GM11168 (cell line): ENCODE measurements around the gene TTC24.
"Not testable (repeated sequence)": the region's sequence is repeated elsewhere in the genome, so short reads cannot be mapped to it uniquely, and the experiment has no call there.

Experiments used
- in situ Hi-C: fragments of 300-500 bp; cut with MboI; formaldehyde crosslinking; loops from one replicate; pipeline ENCODE4 v1.12.0; 2022; ENCODE audit warnings: low sequenced_read_pairs; ENCODE audit not compliant: unreplicated experiment

TTC24 gene

DNA sequence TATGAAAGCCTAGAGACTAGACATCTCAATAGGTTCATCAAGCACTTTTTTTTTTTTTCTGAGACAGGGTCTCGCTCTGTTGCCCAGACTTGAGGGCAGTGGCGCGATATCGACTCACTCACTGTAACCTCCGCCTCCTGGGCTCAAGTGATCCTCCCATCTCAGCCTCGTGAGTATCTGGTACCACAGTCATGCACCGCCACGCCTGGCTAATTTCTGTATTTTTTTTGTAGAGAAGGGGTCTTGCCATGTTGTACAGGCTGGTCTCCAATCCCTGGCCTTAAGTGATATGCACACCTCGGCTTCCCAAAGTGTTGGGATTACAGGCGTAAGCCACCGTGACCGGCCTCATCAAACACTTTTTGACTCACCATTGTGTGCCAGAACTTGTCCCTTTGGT lies 22.4 kb downstream of the TTC24 start:
- in situ Hi-C loops = no loop called here

DNA sequence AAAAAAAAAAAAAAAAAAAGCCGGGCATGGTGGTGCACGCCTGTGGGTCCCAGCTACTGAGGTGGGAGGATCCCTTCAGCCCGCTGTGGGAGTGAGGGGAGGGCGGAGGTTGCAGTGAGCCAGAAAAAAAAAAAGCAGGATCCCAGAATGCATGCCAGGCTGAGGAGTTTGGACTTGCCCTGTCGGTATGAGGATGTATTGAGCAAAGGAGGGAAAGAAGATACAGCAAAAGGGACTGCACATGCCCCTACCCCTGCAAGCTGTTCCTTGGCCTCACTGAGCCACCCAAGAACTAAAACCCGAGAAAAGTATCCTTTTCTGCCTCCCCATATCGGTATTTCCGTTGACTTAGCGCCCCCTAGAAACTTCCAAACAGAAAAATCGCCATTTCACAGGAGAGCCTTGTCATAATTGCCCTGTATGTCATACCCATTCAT lies 23.1 kb downstream of the TTC24 start:
- in situ Hi-C loops = no loop called here

DNA sequence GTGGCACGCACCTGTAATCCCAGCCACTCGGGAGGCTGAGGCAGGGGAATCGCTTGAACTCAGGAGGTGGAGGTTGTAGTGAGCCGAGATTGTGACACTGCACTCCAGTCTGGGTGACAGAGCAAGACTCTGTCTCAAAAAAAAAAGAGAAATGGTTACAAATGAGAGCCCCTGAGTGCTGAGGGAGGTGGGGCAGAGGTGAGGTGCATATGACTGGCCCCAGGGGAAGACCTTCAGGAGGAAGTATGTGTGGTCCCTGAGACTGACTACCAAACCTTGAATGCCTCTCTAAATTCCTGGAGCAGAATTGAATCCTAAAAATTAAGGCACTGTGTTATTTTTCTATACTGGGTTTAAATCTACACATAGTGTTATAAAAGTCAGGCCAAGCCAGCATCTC lies 27.8 kb downstream of the TTC24 start:
- in situ Hi-C loops = loop anchor here (5.0 kb wide), 1 partner anchor 225 kb away; no protein-coding TSS in a partner anchor

DNA sequence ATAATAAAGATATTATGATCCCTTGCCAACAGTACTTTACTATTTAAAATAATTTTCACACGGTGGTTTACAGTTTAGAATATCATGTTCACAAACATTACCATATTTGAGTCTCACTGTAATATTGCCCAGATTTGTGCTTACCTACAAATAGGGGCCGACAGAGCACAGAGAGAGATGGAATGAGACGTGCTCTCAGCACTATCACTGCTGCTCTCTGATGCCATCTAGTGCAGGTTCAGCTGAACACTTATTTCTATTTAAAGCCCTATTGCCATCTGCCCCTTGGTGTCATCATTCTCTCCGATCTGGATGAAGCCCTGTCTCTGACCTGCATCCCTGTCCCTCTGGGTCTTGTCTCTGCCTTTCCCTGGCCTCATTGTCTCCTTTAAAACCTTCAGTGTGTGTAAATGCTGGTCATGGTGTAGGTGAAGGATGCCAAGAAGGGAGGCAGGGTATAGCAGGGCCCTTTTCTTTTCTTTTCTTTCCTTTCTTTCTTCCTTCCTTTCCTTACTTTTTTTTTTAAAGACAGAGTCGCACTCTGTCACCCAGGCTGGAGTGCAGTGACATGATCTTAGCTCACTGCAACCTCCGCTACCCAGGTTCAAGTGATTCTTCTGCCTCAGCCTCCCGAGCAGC lies 28.6 kb downstream of the TTC24 start:
- in situ Hi-C loops = loop anchor here (5.0 kb wide), 1 partner anchor 226 kb away; no protein-coding TSS in a partner anchor

DNA sequence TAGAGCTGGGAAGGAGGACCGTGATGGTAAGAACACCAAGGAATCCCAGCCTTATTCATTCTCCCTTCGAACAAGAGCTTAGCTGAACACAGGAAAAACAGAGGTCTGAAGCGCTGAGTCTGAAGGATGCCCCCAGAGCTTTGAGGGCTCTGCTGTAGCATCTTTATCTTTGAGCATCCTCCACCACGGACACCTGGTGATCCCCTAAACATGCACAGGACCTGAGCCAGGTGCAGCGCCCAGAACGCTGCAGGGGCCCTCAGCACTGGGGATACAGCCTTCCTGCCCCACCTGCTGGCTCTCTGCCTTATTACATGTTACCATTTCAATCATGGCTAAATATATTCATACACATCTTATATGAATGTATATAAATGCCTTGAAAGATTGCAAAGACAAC lies 29.5 kb downstream of the TTC24 start:
- in situ Hi-C loops = loop anchor here (5.0 kb wide), 1 partner anchor 227 kb away; no protein-coding TSS in a partner anchor

DNA sequence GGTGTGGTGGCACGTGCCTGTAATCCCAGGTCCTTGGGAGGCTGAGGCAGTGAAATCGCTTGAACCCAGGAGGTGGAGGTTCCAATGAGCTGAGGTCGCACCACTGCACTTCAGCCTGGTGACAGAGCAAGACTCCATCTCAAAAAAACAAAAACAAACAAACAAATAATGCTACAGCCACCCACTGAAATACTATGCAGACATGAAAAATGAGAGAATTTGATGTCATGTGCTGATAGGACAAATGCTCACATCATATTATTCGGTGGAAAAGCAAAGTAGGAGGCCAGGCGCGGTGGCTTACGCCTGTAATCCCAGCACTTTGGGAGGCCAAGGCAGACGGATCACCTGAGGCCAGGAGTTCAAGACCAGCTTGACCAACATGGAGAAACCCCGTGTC lies 30.5 kb downstream of the TTC24 start:
- in situ Hi-C loops = not testable (repeated sequence)

DNA sequence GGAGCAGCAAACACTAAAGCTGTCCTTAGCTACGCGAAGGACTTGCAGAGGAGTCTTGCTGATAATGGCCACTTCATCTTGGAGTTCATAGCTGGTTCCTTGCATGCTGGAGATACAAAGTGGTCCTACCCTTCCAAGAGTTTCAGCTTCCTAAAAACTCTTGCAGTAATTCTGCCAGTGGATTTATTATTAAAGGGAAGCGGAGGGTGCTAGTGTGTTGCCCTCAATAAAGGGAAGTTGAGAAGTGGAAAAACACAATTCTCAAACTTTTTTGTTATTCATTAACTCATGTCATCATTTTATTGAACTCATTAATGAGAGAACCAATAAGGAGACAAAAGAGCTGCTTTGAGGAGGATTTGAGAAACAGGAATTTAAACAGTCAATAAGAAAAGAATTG lies 33.1 kb downstream of the TTC24 start:
- in situ Hi-C loops = no loop called here

DNA sequence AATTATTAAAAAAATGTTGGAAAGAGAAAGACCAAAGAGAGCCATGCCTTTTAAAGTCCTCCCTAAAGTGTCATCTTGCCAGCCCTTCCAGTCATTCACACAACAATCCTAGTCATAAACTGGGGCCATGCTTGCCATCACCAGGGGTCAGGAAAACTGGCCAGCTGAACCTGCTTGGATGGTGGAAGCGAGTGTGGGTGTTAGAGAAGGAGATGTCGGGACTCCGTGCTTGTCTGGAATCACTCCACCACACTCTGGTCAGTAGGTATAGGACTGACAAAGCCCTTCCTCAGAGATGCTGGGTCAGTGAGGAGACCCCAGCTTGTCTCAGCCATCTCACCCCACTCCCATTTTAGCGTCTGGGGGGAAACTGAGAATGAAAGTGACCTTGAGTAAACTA lies 36.4 kb downstream of the TTC24 start:
- in situ Hi-C loops = no loop called here

DNA sequence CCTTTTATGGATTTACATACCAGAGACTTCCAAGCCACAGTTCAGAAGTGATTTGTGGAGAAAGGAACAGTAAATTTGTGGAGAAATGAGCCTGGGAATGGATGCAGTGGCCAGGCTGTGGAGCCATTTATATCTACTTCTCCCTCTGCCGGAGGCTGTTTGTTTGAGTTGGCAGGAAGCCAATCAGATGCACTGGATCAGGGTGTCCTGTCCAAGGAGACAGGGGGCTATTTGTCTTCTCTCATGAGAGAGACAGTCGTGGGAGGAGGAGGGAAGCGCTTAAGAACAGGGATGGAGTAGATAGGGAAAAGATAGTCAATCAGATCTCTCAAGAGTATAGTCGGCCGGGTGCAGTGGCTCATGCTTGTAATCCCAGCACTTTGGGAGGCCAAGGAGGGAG lies 36.9 kb downstream of the TTC24 start:
- in situ Hi-C loops = no loop called here

DNA sequence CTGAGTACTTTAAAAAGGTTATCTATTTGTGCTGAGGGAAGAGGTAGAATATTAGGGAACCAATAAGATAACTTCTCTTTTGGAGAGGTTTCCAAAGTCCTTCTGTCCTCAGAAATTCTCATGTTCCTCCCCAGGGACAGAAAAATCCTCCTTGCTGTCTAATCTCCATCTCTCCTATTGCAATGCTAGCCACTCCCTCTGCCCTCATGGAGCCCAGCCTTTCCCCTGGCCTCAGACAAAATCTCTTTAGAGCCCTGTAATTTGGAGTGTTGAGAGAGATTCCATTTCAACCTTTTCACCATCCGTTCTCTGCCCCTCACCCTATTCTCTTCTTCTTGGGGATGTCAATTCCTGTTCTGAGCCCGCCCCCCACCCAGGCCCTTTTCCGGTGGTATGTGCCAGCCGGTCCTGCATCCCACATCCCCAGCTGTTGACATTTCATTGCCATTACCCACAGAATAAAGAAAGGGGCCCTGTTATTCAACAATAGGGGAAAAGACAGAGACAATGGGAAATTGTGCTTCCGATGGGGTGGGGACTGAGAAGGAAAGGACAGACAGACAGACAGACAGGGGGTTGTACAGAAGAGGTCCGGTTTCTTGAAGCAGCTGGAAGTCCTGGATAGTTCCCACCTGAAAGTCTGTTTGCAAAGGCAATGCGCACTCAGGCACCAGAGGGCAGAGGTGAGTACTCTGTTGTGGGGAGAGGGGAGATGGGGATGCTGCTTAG lies 39.5 kb downstream of the TTC24 start, which contains the start of gene HAPLN2:
HAPLN2 (plus strand) TSS at position 563 of the 729 bp plus-strand sequence. CDS start 4,076 bp downstream, outside the sequence.
- in situ Hi-C loops = no loop called here

DNA sequence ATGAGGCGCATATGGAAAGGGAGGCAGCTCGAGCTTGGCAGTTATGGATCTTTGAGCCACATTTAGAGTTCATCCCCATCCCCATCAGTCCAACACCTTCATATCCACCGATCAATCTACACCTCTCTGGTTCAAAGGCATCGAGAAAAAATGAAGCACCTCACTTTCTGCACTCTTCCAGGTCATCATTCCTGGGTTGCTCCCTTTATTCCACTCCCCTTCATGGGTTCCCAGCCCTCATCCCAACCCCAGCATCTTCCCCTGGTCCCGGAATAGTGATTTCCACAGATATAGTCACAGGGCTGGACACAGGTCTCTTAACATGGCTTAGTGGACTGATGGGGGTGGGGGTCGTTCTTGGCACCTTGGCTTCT lies 40.0 kb downstream of the TTC24 start:
- in situ Hi-C loops = no loop called here

DNA sequence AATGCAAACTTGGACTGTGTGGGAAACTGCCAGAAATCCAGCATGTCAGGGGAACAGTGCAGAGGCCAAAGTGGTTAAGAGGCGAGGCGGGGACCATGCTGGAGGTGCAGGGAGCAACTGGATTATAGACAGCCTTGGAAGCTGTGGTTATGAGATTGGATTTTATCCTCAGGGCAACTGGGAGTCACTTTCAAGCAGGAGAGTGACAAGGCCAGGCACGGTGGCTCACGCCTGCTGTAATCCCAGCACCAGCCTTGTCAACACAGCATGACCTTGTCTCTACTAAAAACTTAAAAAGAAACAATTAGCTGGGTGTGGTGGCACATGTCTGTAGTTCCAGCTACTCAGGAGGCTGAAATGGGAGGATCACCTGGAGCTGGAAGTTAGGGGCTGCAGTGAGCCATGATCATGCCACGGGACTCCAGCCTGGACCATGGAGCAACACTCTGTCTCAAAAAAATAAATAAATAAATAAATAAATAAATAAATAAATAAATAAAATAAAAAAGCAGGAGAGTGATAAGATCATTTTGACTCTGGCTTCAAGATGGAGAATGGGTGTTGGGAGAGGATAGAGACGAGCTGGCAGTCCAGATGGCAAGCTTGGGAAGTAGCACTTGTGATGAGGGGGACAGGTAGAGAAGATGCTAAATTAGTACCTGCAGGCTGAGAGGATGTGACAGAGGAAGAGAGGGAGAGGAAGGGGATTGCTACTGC lies 43.2 kb downstream of the TTC24 start:
- in situ Hi-C loops = no loop called here

DNA sequence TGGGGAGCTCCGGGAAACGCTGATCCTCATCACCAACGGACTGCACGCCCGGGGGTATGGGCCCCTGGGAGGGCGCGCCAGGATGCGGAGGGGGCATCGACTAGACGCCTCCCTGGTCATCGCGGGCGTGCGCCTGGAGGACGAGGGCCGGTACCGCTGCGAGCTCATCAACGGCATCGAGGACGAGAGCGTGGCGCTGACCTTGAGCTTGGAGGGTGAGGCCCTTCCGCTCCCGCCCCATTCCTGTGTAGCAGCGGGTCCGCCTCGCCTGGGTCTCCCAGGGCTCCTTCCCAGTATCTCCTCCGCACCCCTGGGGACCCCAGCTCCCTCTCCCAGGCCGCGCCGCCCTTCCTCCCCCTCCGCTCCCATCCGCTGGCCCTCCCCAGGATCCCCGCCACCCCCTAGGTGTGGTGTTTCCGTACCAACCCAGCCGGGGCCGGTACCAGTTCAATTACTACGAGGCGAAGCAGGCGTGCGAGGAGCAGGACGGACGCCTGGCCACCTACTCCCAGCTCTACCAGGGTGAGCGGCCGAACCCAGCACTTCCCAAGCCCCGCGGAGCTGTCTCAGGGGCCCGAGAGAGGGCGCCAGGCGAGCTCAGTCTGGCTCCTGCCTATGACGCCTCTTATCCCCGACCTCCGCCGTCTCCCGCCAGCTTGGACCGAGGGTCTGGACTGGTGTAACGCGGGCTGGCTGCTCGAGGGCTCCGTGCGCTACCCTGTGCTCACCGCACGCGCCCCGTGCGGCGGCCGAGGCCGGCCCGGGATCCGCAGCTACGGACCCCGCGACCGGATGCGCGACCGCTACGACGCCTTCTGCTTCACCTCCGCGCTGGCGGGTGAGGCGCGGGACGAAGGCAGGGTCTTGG lies 44.7 kb downstream of the TTC24 start:
- in situ Hi-C loops = no loop called here

DNA sequence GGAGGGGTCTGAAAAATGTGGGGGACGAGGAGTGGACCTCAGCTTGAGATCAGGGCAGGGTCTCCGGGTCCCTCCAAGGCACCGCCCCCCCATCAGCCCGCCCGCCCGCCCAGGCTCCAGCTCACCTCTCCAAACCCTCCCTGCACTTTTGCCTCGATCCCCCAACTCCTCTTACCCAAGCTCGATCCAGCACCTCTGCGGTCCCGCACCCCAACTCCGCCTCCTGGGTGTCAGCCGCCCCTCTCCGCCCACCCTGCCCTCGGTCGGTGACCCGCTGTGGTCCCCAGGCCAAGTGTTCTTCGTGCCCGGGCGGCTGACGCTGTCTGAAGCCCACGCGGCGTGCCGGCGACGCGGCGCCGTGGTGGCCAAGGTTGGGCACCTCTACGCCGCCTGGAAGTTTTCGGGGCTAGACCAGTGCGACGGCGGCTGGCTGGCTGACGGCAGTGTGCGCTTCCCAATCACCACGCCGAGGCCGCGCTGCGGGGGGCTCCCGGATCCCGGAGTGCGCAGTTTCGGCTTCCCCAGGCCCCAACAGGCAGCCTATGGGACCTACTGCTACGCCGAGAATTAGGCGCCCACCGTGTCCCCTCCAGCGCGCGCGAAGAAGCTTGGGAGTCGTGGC lies 45.4 kb downstream of the TTC24 start:
- in situ Hi-C loops = no loop called here

DNA sequence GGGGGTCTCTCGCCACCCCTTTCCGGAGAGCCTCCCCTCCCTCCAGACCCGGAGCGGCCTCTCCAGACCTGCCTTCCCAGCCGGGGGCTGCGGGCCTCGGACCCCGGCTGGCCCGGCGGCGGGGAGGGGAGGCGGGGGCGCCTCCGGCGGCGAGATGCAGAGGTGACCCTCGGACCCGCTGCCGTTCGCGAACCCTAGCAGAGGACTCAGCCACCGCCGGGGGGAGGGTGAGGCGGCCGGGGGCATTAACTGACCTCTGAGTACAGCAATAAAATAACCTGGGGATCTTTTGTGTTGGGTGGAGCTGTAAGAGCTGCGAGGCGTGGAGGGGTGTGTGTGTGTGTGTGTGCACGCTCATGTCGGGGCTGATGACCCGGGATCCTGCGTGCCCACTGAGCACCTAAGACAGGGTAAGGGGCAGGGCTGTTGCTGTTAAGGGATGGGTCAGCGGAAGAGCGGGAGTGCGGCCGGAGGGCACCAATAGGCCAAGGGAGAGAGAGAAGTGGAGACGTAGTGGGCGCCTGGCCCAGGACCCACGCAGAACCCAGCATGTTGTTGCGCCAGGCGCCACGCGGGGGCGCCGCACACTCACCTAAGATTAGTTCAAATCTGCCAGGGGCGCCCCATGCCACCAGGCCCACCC lies 46.0 kb downstream of the TTC24 start:
- in situ Hi-C loops = no loop called here

DNA sequence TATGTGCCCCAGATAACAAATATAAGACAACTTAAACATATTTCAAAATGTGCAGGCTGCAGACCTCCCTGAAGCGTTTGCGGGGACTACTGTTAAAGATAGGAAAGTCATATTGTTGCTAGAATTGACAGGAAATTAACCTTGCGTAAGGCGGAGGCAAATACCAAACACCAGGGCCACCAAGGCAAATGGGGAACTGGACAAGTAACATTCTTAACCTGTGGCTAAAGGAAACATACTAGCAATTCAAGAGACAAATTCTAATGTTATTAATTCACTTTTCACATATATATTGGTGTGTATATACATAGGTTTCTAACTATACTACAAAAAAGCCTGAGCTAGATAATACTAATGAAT lies 46.5 kb downstream of the TTC24 start:
- in situ Hi-C loops = no loop called here

DNA sequence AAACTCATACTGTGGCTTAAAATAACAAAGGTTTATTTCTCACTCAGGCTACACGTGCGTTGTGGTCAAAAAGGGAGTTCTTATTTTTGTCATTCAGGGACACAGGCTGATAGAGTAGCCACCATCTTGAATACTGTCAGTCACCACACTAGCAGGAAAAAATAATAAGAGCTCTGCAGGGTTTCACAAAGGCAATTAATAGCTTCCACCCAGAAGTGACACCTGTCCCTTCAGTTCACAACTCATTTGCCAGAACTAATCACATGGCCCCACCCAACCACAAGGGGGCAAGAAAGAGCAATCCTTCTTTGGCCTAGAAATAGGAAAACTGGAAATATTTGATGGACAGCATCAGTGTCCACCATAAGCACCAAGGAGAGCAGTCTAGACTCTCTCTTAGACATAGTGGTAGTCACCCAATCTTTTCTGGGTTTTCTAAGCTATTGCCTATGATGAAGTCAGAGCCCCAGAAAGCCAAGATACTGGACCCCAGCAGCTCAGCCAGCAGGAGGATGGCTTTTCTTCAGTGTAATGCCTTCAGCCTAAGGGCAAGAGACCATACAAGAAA lies 47.9 kb downstream of the TTC24 start:
- in situ Hi-C loops = no loop called here

DNA sequence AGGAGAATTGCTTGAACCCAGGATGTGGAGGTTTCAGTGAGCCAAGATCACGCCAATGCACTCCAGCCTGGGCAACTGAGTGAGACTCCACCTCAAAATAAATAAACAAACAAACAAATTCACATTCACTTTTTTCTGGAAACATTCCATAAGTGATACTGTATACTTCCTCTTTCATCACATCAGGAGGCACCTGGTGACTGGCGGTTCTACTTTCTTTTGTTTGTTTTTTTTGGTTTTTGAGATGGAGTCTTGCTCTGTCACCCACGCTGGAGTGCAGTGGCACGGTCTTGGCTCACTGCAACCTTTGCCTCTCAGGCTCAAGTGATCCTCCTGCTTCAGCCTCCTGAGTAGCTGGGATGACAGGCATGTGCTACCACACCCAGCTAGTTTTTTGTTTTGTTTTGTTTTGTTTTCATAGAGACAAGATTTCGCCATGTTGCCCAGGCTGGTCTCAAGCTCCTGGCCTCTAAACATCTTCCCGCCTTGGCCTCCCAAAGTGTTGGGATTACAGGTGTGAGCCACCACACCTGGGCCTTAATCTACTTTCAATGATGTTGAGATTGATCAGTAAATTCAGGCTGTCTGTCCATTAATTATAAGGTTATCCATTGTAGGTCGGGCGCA lies 50.4 kb downstream of the TTC24 start:
- in situ Hi-C loops = no loop called here

DNA sequence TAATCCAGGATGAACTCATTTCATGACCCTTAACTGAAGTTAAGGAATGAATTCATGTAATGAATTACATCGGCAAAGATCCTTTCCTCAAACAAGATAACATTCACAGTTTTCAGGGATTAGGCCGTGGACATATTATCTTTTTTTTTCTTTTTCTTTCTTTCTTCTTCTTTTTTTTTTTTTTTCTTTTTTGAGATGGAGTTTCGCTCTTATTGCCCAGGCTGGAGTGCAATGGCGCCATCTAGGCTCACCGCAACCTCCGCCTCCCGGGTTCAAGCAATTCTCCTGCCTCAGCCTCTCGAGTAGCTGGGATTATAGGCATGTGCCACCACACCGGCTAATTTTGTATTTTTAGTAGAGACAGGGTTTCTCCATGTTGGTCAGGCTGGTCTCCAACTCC lies 51.6 kb downstream of the TTC24 start:
- in situ Hi-C loops = not testable (repeated sequence)
